ENCODE results near the gene ITM2A. TPM values are rescaled to one million over a fixed set of nuclear protein-coding genes. Genes with fewer than 3 reads are reported as not detected.

The ITM2A gene
- polyA plus RNA-seq, 3 donors, result 0.25 to 1.9 (median 1.5) TPM

GRCh38 chrX:79325263-79325958 is 41.7 kb downstream of the ITM2A start:
- Histone ChIP-seq H3K9me3 (replicated peaks in 1 of 2; ENCODE audit: control insufficient read depth in 1 of 2, insufficient read depth in 1 of 2, low read length in 2 of 2) (no peaks in the 10 kb centered on the region), H3K27ac (ENCODE audit: low read depth in 1 of 2, low read length in 2 of 2) (no peak overlapping the region), H3K36me3 (replicated peaks in 1 of 2; ENCODE audit: control insufficient read depth in 1 of 2, insufficient read depth in 2 of 2, low read length in 2 of 2) (no peaks in the 10 kb centered on the region), H3K79me2 (ENCODE audit: insufficient read depth, low read length) (no peaks in the 10 kb centered on the region), H2AFZ (ENCODE audit: insufficient read depth, low read depth, low read length, poor library complexity, severe bottlenecking) (no peak overlapping the region), H3K4me1 (ENCODE audit: control insufficient read depth in 1 of 2, insufficient read depth in 2 of 2, low read length in 2 of 2) (no peaks in the 10 kb centered on the region), H4K20me1 (ENCODE audit: insufficient read depth, low read length) (no peaks in the 10 kb centered on the region), H3K27me3 (ENCODE audit: control insufficient read depth in 2 of 2, insufficient read depth in 2 of 2, low read length in 2 of 2) (no peaks in the 10 kb centered on the region), H3K4me2 (replicated peaks; ENCODE audit: extremely low read depth, low read length, poor library complexity, severe bottlenecking) (no peak overlapping the region), H3K4me3 (replicated peaks in 1 of 3; ENCODE audit: low read depth in 2 of 3, low read length in 3 of 3) (no peak overlapping the region), H3K9ac (ENCODE audit: insufficient read depth, low read length, poor library complexity, severe bottlenecking) (no peak overlapping the region)
- H3K4me3 Mint-ChIP-seq, result peak overlapping the region in 1 of 2 donors; percentile 24
- H3K4me1 Mint-ChIP-seq, result no peaks in the 10 kb centered on the region
- H3K27ac Mint-ChIP-seq, result no peak overlapping the region
- no CpG with 5 or more reads among the region's 8 CpGs for WGBS (ENCODE audit: insufficient coverage)
- intact Hi-C loops (cut with micrococcal nuclease), result no loop called here
- no peak for TF ChIP-seq CTCF (IDR thresholded peaks at IDR 0.05)
- peaks cover 0 to 3% (median 0%) of the 10 kb centered on the region in 7 donors for H3K9me3 Mint-ChIP-seq
- DNase-seq, result no peak
- H3K27me3 Mint-ChIP-seq (ENCODE audit: low read depth in 3 of 3), result peaks cover 0 to 5% (median 0%) of the 10 kb centered on the region in 3 donors
- H3K36me3 Mint-ChIP-seq, result no peaks in the 10 kb centered on the region

Other genes with a start within 250 kb of the ITM2A start
- gene GPR174, start 222.6 kb downstream of the ITM2A start, polyA plus RNA-seq, result under 1 TPM; 0.08 to 0.95 (median 0.30) TPM